Nephron (organoid): Measurements from ENCODE around the gene MMP24.
"Not testable (repeated sequence)": the region's sequence is repeated elsewhere in the genome, so short reads cannot be mapped to it uniquely, and the experiment has no call there.

ENCODE experiments used
- H3K27ac Mint-ChIP-seq, 3 experiments: 2 replicates each; pipeline ENCODE4 v1.8.0; 2020; ENCODE audit warnings: mixed read lengths in 3 of 3, mild to moderate bottlenecking in 2 of 3, moderate library complexity in 1 of 3
- H3K27me3 Mint-ChIP-seq: 2 replicates; pipeline ENCODE4 v1.8.0; 2021; ENCODE audit warnings: low read depth, mild to moderate bottlenecking, moderate library complexity, mixed read lengths
- H3K36me3 Mint-ChIP-seq: 2 replicates; pipeline ENCODE4 v1.8.0; 2020; ENCODE audit warnings: low read depth, mixed read lengths
- H3K4me1 Mint-ChIP-seq: 2 replicates; pipeline ENCODE4 v1.8.0; 2020; ENCODE audit warnings: mixed read lengths
- H3K4me3 Mint-ChIP-seq, 3 experiments: 2 replicates each; pipeline ENCODE4 v1.8.0; 2020; ENCODE audit warnings: mild to moderate bottlenecking in 3 of 3, mixed read lengths in 3 of 3, moderate library complexity in 2 of 3
- H3K9me3 Mint-ChIP-seq: 2 replicates; pipeline ENCODE4 v1.8.0; 2020; ENCODE audit warnings: mixed read lengths
- CTCF ChIP-seq, 3 experiments: fragments of 200-600 bp; sonication (generic); IDR thresholded peaks; one replicate each; pipeline ENCODE4 v1.5.0; 2021; ENCODE audit warnings: antibody characterized with exemption in 3 of 3; ENCODE audit not compliant: unreplicated experiment in 3 of 3

MMP24 gene

GRCh38 chr20:35226126-35226883, at the start of gene MMP24:
Gene MMP24 (plus strand): TSS chr20:35226690. CDS start chr20:35226739, 49 bp downstream.
- no peaks in the 10 kb centered on the region for H3K4me1 Mint-ChIP-seq
- H3K4me3 Mint-ChIP-seq = peak within 1 kb of the TSS; percentile 76 to 78 (median 77)
- no peak for TF ChIP-seq CTCF (IDR thresholded peaks at IDR 0.05; ENCODE audit: unreplicated experiment in 3 of 3)
- peaks cover 5% of the 10 kb centered on the region for H3K9me3 Mint-ChIP-seq
- peaks cover 54% of the 10 kb centered on the region for H3K27me3 Mint-ChIP-seq
- H3K36me3 Mint-ChIP-seq = peaks cover 7% of the 10 kb centered on the region
- H3K27ac Mint-ChIP-seq = no peak within 1 kb of the TSS

- TF ChIP-seq CTCF (IDR thresholded peaks at IDR 0.05; ENCODE audit: unreplicated experiment in 3 of 3) = no peak
- Mint-ChIP-seq H3K36me3 (no peaks in the 10 kb centered on the region), H3K4me1 (no peaks in the 10 kb centered on the region)
Observed at GRCh38 chr20:35179292-35180212, 46.9 kb upstream of the MMP24 start.

GRCh38 chr20:35180266-35180665, 46.2 kb upstream of the MMP24 start:
- no peaks in the 10 kb centered on the region for H3K4me1 Mint-ChIP-seq

More at GRCh38 chr20:35179292-35180212, 46.9 kb upstream of the MMP24 start:
- H3K27me3 Mint-ChIP-seq = peaks cover 9% of the 10 kb centered on the region
- H3K9me3 Mint-ChIP-seq = no peaks in the 10 kb centered on the region
- H3K4me3 Mint-ChIP-seq = no peak overlapping the region
- H3K27ac Mint-ChIP-seq = no peak overlapping the region

GRCh38 chr20:35181731-35182130, 44.8 kb upstream of the MMP24 start:
- H3K4me3 Mint-ChIP-seq = no peak overlapping the region
- no peak overlapping the region for H3K27ac Mint-ChIP-seq

More at GRCh38 chr20:35180266-35180665, 46.2 kb upstream of the MMP24 start:
- Mint-ChIP-seq H3K9me3 (peaks cover under 1% of the 10 kb centered on the region), H3K4me3 (no peak overlapping the region), H3K36me3 (no peaks in the 10 kb centered on the region), H3K27ac (no peak overlapping the region), H3K27me3 (peaks cover 9% of the 10 kb centered on the region)
- no peak for TF ChIP-seq CTCF (IDR thresholded peaks at IDR 0.05; ENCODE audit: unreplicated experiment in 3 of 3)

GRCh38 chr20:35186691-35187289, 39.7 kb upstream of the MMP24 start:
- H3K4me1 Mint-ChIP-seq, H3K9me3 Mint-ChIP-seq, H3K27me3 Mint-ChIP-seq, H3K4me3 Mint-ChIP-seq, H3K36me3 Mint-ChIP-seq, H3K27ac Mint-ChIP-seq: not testable (repeated sequence)

More at GRCh38 chr20:35181731-35182130, 44.8 kb upstream of the MMP24 start:
- no peak for TF ChIP-seq CTCF (IDR thresholded peaks at IDR 0.05; ENCODE audit: unreplicated experiment in 3 of 3)
- Mint-ChIP-seq H3K27me3 (peaks cover 9% of the 10 kb centered on the region), H3K9me3 (peaks cover 4% of the 10 kb centered on the region), H3K4me1 (no peaks in the 10 kb centered on the region), H3K36me3 (no peaks in the 10 kb centered on the region)
